Loucy (cell line): ENCODE data around the gene BCL11A.

ENCODE experiments used
- CTCF ChIP-seq: fragments of 200-600 bp; sonication (generic); conservative IDR thresholded peaks from 2 replicates; pipeline ENCODE4 v1.5.1; 2014; ENCODE audit warnings: mild to moderate bottlenecking, antibody characterized with exemption, low read length
- EZH2phosphoT487 ChIP-seq: fragments of 200-600 bp; IDR thresholded peaks from 2 replicates; pipeline ENCODE4 v1.6.1; 2018; ENCODE audit warnings: antibody characterized with exemption, mild to moderate bottlenecking, moderate library complexity, borderline replicate concordance

GRCh38 chr2:60520917-60521539 is 32.4 kb downstream of the BCL11A start:
- TF ChIP-seq CTCF (no peak), EZH2phosphoT487 (no peak)
